Right ventricle myocardium inferior (tissue), 1 donor: ENCODE measurements around the gene HDAC9. TPM values are rescaled to one million over a fixed set of nuclear protein-coding genes. Genes with fewer than 3 reads are reported as not detected.

Source experiments
- ATAC-seq: fragments of 200-7000 bp; cut with Tn5 transposase; one replicate; pipeline ENCODE4 v1.9.1; 2020; ENCODE audit warnings: mild to moderate bottlenecking, moderate library complexity
- DNase-seq: peaks from one replicate; pipeline ENCODE4 v3.0.0; 2021; ENCODE audit errors: missing footprints
- intact Hi-C: fragments of 100-400 bp; cut with DNase I; formaldehyde crosslinking; loops from one replicate; pipeline ENCODE4 v1.11.0; 2022
- total RNA-seq: library from RNA; stranded (reverse); fragmentation: NEBNext Ultra II Directional; extraction: Animal tissue kit (Norgen Biotek cat#: 25700); gene quantifications from one replicate; pipeline ENCODE4 v1.2.1, GENCODE V29; 2021
- donor health status: DM: no; HTN: yes; CAD: no; lungs with severe emphysema.

Gene HDAC9
- total RNA-seq, 1 donor from 2014 or later = 25.3 TPM

DNA sequence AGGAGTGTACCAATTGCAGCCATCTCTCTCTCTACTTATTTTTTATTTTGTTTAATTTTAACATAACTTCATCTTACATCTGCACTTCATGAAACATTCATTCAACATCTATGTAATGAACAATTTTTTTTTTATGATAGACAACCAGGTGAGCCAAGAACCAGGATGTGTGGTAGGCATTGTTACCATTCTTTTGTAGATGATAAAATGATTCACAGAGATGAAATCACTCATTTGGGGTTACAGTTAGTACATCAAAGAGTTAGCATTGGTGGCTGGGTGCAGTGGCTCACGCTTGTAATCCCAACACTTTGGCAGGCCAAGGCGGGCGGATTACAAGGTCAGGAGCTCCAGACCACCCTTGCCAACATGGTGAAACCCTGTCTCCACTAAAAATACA is 127.8 kb downstream of the HDAC9 start:
- no peak for DNase-seq
- ATAC-seq = no peak
- intact Hi-C loops = no loop called here

DNA sequence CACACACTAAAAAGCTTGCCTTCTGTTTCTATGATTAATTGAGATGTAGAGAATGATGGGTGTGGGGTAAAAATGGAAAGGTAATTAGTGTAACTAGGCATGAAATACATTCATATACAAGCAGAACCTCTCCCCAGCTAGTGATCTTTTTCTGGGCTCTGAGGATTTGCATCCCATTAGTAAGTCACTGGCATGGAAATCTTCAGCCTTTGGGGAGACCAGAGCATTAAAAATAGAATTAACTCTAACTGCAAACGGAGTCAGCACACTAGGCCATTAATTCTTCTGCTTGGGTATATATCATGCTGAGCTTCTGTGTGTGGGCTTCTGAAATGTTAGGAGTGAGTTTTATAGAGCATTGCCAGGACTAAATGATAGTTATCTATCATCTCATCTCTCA is 128.9 kb downstream of the HDAC9 start:
- no peak for DNase-seq
- ATAC-seq = no peak

DNA sequence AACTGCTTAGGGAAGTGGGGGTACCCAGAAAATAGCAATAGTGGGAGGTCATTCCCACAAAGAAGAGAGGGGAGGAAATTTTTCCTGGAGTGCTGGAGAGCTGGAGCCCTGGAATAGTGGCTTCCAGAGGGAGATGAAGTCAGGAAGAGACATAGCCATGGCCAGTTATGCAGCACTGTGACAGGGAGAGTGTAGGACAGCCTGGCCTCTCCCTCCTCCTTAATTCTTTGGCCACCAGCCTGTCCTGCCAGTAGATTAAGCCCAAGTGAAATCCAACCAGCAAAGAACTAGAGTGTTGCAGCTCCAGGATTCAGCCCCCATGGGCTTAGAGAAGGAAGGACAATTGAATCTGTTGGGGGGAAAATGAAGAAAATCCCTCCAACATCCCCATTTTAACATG is 130.5 kb downstream of the HDAC9 start:
- ATAC-seq (peak; percentile 54), DNase-seq (no peak)
- intact Hi-C loops = no loop called here

More for the DNA sequence above, 128.9 kb downstream of the HDAC9 start:
- intact Hi-C loops = no loop called here

DNA sequence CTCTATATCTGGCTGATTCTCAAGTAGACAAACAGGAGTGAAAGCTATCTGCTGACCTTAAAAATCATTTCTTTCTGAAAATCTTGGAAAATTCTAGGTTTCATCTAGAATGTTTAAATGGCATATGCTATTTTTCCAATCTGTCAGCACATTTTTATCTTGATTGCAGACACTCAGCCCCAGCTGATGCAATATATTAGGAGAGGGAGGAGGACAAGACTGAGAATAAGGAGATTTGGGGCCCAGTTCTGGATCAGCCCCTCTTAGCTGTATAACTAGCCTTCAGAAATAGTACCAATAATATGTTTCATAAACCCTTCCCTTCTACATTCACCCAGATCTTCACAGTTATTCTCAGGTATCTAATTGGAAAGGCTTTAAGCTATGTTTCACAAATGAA is 131.2 kb downstream of the HDAC9 start:
- DNase-seq (no peak), ATAC-seq (no peak)
- intact Hi-C loops = no loop called here

DNA sequence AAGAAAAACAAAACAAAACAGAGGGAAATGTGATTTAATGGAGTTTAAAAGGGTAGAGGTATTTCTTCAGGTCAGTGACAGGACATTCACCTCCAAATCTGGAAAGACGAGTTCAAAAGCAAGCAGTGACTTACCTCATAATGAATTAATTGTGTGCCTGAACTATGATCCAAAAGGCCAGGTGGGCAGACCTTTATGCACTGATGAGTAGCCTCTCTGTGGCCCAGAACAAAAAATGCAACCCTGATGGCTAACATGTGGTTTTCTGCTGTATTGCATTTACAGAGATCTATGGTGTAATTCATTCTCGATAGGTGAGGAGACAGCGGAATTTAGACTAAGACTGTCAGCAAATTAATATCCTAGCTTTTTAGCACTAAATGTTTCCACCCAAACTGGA is 142.0 kb downstream of the HDAC9 start:
- intact Hi-C loops = no loop called here
- ATAC-seq = no peak
- DNase-seq = no peak

DNA sequence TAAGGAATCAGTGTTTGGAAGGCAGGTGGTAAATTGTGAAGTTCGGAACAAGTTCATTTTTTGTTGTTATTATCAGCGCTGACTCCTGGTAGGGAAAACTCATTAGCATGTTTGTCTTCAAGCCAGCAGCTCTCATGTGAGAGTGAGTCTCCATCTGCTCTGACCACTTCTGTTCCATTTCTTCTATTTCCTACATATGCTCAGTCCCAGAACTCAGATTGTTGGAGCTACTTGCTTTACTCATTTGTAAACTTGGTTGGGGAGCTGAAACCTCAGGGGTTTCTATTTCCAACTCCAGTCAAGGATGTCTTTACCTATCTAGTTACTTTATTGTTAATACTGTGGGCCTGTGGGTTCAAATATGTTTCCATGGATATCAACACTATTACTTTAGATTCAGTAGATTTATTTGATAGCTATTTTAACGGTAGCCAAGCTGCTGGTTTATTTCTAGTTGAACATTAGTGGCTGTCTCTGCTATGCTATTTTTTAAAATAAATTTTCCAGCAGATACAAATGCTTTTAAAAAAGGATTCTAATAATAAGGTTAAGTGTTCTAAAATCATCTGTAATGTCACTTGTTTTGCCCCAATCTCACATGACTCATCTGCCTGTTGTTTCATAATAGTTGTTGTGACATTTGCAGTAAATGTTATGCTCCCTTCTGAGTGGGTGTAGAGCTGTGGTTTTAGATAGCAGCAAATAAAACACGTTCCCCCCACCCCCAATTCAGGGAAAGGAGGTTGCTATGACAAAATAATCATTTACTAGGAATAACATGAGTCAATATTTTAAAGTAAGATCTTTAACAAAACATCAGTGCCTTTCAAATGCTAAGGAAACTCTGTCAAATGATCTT is 143.3 kb downstream of the HDAC9 start:
- ATAC-seq = peak; percentile 50
- intact Hi-C loops = no loop called here
- DNase-seq = no peak

DNA sequence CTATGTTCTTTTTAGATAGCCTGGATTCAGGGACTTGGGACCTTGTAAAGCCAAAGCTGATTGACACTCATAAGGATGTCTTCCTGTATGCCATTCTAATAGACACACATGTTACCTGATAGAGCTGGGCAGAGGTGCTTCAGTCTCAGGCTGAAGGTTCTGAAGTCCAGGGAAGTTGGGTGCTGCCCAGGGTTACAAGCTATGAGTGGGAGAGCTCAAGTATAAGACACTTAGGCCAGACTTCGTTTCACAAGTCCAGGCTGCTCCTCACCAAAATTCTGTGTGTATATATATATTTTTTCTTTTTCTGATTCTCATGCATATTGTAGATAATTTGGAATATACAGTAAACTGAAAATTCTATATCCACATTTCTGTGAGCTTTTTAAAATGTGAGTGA is 144.2 kb downstream of the HDAC9 start:
- no peak for ATAC-seq
- no peak for DNase-seq
- intact Hi-C loops = no loop called here

DNA sequence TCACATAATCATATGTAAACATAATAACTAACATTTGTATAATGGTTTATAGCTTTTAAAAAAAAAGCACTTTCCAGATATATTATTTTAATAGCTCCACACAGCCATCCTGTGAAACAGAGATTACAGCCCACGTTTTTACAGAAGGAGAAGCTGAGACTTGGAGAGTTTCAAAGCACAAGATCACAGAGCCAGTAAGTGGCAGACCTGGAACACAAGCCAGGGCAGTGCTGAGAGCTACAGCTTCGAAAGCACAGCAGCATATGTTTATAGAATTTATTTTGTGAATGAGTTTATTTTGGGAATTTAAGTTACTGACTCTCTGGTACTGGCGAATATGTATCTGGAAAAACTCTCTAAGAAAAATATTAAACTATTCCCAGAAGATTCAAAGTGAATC is 149.4 kb downstream of the HDAC9 start:
- ATAC-seq = no peak
- DNase-seq = no peak

DNA sequence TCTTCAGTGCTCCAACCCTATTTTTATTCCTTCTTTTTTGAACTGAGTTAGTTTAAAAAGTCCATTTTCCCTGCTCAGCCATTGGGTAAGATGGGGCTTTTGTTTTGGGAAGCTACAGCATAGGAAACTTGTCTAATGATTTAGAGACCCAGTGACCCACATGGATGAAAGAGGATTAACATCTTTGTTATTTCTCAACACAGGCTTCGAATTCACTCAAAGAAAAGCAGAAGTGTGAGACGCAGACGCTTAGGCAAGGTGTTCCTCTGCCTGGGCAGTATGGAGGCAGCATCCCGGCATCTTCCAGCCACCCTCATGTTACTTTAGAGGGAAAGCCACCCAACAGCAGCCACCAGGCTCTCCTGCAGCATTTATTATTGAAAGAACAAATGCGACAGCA is 152.0 kb downstream of the HDAC9 start:
- no peak for DNase-seq
- ATAC-seq = no peak
- intact Hi-C loops = no loop called here

More for the DNA sequence above, 149.4 kb downstream of the HDAC9 start:
- intact Hi-C loops = no loop called here

DNA sequence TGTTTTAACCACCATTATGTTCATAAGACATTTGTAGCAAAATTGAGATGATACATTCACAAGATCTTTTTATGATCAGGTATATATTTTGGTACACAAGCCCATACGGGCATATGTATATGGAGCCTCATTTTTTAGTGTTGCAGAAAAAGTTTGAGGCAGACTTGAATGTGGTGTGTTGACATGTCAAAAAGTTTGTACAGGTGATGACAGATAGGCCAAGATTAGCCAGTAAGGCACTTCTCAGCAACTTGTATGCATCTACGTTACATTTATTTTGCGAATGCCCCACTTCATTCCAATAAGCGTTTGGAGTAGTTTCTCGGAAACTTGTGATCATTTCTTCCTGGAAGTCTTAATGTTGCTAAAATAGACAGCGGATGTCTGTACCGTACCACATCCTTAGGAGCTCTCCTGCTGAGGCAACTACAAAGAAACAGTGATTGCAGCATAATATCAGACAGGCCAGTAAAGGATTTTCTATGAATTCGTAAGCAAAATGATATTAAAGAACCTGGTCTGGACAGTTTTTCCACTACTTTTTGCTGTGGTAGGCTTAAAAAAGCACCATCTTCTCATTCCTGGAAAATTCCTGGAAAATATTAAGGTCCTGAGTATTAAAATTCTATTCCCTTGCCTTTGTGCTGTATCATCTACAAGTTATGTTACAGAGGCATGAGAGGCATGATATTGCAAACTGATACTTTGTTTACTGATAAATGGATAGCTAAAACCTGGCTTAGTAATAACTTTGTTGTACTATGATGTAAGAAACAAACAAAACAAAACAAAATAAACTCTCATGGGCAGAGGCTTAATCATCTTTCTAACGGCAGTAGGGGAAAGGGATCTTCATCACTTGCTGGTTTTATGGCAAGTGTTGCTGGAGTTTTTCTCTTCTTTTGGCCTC is 153.6 kb downstream of the HDAC9 start:
- DNase-seq (no peak), ATAC-seq (no peak)
- intact Hi-C loops = no loop called here

DNA sequence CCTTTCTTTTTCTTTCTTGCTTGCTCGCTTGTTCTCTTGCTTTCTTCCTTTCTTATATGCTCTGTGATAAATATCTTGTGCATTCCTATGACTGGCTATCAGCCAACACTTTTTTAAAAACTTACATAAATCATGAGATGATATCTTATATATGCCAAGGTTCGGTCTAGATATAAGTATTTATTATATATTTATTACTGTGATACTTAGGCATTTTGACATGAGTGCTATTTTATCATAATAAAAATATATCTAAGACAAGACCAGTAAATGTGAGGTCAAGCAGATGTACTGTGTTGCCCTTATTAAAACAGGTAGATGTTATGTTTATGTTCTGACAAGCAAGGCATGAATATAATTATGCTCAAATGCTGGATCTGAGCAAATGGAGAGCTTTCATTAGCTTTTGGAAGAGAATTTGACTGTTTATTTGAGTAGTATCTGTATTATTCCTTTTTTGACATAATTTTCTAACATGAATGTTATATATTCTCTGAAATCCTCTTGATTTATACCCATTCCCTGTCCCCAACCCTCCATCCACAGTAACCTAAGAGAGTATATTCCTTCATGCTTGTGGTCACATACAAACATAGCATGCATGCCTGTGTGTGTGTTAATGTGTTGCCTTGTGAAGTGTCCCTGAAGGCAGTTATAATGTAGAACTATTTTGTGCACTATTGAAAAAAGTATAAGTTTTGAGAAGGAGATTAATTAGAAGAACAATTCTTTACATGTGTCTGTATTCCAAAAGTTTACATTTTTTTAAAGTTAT is 158.0 kb downstream of the HDAC9 start:
- no peak for DNase-seq
- ATAC-seq = no peak
- intact Hi-C loops = no loop called here

DNA sequence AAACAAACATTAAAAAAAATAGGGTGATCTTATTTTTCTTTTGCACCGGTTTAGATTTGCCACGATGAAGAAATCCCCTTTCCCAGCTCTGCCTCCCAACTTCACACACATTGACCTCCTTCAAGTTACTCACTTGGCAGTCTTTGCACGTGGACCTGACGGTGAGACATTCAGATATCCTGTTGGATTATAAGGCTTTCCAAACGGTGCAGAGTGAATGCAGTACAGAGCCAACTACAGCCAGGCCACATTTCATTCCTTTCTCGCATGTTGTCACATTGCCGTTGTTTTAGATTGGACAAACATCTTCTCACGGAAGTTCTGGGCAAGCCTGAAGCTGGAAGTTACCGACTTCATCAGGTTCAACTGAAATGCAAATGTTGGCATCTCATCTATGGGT is 159.2 kb downstream of the HDAC9 start:
- no peak for ATAC-seq
- intact Hi-C loops = no loop called here

DNA sequence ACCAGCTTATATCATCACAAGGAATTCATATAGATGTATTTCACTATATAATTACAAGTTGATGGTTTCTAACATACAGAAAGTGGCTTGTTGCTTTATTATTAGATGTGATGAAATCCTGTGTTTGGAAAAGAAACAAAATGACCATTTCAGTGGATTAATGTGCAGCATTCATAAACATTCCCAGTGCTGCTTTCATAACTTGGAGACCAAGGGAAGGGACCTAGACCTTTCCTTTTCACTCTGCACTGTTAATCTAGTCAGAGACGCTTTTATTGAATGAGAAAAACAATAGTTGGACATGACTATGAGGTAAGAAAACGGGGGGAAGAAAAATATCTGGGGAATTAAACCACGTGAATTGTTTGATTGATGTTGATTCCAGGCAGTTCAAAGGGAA is 160.0 kb downstream of the HDAC9 start:
- no peak for DNase-seq
- intact Hi-C loops = no loop called here
- no peak for ATAC-seq

More for the DNA sequence above, 159.2 kb downstream of the HDAC9 start:
- no peak for DNase-seq

DNA sequence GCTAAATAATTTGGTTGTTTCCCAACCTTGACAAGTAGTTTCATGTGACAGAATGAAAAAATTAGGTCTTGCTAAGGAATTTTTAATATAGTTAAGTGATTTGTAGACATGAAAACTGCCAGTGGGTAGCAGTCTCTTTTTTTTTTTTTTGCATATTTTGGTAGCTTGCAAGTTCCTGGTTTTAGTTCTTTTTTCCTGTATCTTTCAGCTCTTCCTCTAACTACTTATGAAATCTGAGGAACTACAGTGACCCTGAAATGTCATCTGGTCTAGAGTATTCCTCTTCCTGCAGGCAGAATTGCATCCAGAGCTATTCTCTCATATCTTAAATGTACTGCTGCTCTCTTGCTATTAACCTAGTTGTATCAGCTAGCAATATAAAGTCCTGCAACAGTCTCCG is 160.4 kb downstream of the HDAC9 start:
- ATAC-seq = no peak
- DNase-seq = no peak
- intact Hi-C loops = no loop called here

DNA sequence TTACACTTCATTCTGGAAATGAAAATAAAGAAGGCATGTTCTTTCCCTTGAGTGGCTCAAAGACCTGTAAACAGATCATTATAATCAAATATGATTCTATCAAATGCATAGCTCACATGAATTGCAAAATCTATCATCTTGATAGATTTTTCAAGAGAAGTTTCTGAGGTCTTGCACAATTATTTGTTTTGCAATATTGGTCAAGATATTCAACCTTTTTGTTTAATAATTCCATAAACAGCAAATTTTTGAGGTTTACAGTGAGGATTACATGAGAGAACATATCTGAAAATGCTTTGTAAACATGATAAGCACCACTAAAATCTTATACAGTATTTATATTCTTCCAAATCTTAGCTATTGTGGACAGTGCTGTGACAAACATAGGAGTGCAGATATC is 160.8 kb downstream of the HDAC9 start:
- intact Hi-C loops = no loop called here

DNA sequence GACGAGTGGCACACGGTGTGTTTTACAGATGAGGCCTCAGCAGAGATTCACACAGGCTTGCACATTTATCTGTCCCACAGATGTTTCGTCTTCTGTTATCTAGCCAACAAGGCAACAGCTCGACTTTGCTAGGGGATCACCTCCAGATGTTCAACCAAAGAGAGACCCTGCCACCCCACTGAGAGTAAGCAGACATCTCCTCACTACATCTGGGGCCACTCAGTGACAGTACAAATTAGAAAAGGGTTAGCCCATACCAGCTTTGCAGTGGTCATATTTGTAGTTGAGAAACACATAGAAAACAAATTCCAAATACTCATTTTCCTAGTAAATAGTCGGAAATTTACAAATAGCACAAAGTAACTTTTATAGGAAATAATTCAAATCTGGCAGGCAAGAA is 164.2 kb downstream of the HDAC9 start:
- intact Hi-C loops = loop anchor here (10.0 kb wide), 1 partner anchor 465 kb away; no protein-coding TSS in a partner anchor
- DNase-seq = no peak
- ATAC-seq = no peak

More for the DNA sequence above, 160.8 kb downstream of the HDAC9 start:
- ATAC-seq (no peak), DNase-seq (no peak)

DNA sequence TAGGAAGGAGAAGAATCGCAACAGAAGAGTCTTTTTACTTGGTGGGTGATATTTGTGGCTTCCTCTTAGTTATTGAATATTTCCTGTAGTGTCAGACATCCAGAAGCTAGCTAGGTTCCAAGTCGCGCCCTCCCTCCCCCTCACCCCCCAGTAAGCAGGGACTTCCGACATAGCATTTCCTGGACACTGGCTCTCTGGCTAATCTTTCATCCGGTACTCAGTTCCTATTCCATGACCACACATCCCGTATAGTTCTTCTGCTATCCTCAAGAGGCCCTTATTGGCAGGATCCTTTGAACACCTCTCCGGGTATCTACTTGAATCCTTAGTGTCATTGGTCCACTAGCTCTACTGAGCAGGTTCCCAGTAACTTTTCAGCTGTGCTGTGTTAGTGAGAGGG is 167.8 kb downstream of the HDAC9 start:
- intact Hi-C loops = loop anchor here (10.0 kb wide), 1 partner anchor 469 kb away; no protein-coding TSS in a partner anchor
- DNase-seq (no peak), ATAC-seq (peak; percentile 34)

DNA sequence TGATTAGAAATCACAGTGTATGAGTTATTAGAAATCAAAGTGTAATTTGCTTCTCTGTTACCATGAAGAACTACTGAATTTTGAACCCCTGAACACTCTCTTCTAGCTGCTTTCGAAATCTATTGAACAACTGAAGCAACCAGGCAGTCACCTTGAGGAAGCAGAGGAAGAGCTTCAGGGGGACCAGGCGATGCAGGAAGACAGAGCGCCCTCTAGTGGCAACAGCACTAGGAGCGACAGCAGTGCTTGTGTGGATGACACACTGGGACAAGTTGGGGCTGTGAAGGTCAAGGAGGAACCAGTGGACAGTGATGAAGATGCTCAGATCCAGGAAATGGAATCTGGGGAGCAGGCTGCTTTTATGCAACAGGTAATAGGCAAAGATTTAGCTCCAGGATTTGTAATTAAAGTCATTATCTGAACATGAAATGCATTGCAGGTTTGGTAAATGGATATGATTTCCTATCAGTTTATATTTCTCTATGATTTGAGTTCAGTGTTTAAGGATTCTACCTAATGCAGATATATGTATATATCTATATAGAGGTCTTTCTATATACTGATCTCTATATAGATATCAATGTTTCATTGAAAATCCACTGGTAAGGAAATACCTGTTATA is 170.7 kb downstream of the HDAC9 start:
- intact Hi-C loops = loop anchor here (1.0 to 10.0 kb wide), 3 partner anchors 75 to 471 kb away; no protein-coding TSS in a partner anchor
- ATAC-seq (peak; percentile 86), DNase-seq (peak; percentile 72)
